Keratinocyte (primary cell): ENCODE results near the gene SDS. TPM values are rescaled to one million over a fixed set of nuclear protein-coding genes. Genes with fewer than 3 reads are reported as not detected.

Source experiments
- DNase-seq: peaks from one replicate; pipeline ENCODE4 v3.0.0-alpha.2; 2011; ENCODE audit warnings: low read depth, missing footprints, low spot score
- FAIRE-seq: peaks from 2 replicates; lab custom pipeline; 2011; peaks lifted over from hg19 to GRCh38; lab: Jason Lieb, UNC
- H2AFZ ChIP-seq: 2 replicates; pipeline ENCODE4 v1.6.0; 2012; ENCODE audit warnings: low read length, control low read depth, inconsistent platforms; ENCODE audit not compliant: control insufficient read depth
- H3K27ac ChIP-seq: 2 replicates; pipeline ENCODE4 v1.5.1; 2011; ENCODE audit warnings: low read length; ENCODE audit not compliant: control insufficient read depth, insufficient read depth
- H3K27me3 ChIP-seq: 3 replicates; pipeline ENCODE4 v1.6.0; 2011; ENCODE audit warnings: low read length; ENCODE audit not compliant: control insufficient read depth, insufficient read depth; ENCODE audit errors: extremely low read depth
- H3K36me3 ChIP-seq, 2 experiments: 2 replicates in 1 of 2; 3 replicates in 1 of 2; pipeline ENCODE4 v1.5.1; 2011; ENCODE audit warnings: low read length in 2 of 2, mild to moderate bottlenecking in 1 of 2; ENCODE audit not compliant: control insufficient read depth in 2 of 2, insufficient read depth in 2 of 2; ENCODE audit errors: extremely low read depth in 1 of 2
- H3K4me1 ChIP-seq: 3 replicates; pipeline ENCODE4 v1.5.1; 2011; ENCODE audit warnings: low read length; ENCODE audit not compliant: control insufficient read depth, insufficient read depth; ENCODE audit errors: extremely low read depth
- H3K4me2 ChIP-seq: 3 replicates; pipeline ENCODE4 v1.6.0; 2011; ENCODE audit warnings: low read depth, low read length; ENCODE audit not compliant: control insufficient read depth, insufficient read depth; ENCODE audit errors: extremely low read depth
- H3K4me3 ChIP-seq, 3 experiments: fragments of 200-600 bp in 1 of 3; sonication (generic) in 1 of 3; 2 replicates in 2 of 3; 3 replicates in 1 of 3; pipeline ENCODE4 v1.5.1; 2011 to 2016; ENCODE audit warnings: low read length in 3 of 3, mild to moderate bottlenecking in 3 of 3, control low read depth in 2 of 3, inconsistent platforms in 1 of 3, low read depth in 1 of 3, mixed read lengths in 1 of 3, mixed run types in 1 of 3, moderate library complexity in 1 of 3; ENCODE audit not compliant: control insufficient read depth in 2 of 3, insufficient read depth in 2 of 3; ENCODE audit errors: extremely low read depth in 1 of 3
- H3K79me2 ChIP-seq: 2 replicates; pipeline ENCODE4 v1.6.0; 2012; ENCODE audit warnings: low read length; ENCODE audit not compliant: control insufficient read depth, insufficient read depth
- H3K9ac ChIP-seq: 3 replicates; pipeline ENCODE4 v1.6.0; 2011; ENCODE audit warnings: low read length; ENCODE audit not compliant: control insufficient read depth, insufficient read depth; ENCODE audit errors: extremely low read depth
- H3K9me1 ChIP-seq: 3 replicates; pipeline ENCODE4 v1.6.0; 2011; ENCODE audit warnings: low read length; ENCODE audit not compliant: control insufficient read depth, insufficient read depth; ENCODE audit errors: extremely low read depth
- H3K9me3 ChIP-seq: 2 replicates; pipeline ENCODE4 v1.5.1; 2012; ENCODE audit warnings: low read depth, low read length; ENCODE audit not compliant: control insufficient read depth
- H4K20me1 ChIP-seq: 3 replicates; pipeline ENCODE4 v1.6.0; 2011; ENCODE audit warnings: low read length; ENCODE audit not compliant: control insufficient read depth, insufficient read depth; ENCODE audit errors: extremely low read depth
- CTCF ChIP-seq, 3 experiments: IDR thresholded peaks in 1 of 3; conservative IDR thresholded peaks in 1 of 3; optimal IDR thresholded peaks in 1 of 3; 2 replicates in 2 of 3; 3 replicates in 1 of 3; pipeline versions ENCODE3 to v1.5.1; 2011; ENCODE audit warnings: low read length in 3 of 3, mild to moderate bottlenecking in 3 of 3, moderate library complexity in 2 of 3, control low read depth in 1 of 3, inconsistent platforms in 1 of 3; ENCODE audit not compliant: insufficient read depth in 2 of 3; ENCODE audit errors: extremely low read depth in 1 of 3
- EZH2 ChIP-seq: IDR thresholded peaks from one replicate; pipeline ENCODE4 v1.6.1; 2012; ENCODE audit warnings: inconsistent platforms, mild to moderate bottlenecking, low read length, moderate library complexity
- dilution Hi-C: fragments of 300-500 bp; cut with MboI; formaldehyde crosslinking; loops from one replicate; pipeline ENCODE4 v1.7.0; 2020; ENCODE audit warnings: low sequenced_read_pairs; ENCODE audit not compliant: extremely low pct_ligation_motif_present
- polyA plus RNA-seq, 5 experiments: library from polyadenylated mRNA; depleted of rRNA in 3 of 5; stranded (reverse) in 3 of 5; stranded (forward) in 1 of 5; unstranded in 1 of 5; fragments of >200 nt; gene quantifications; 1 replicate in 1 of 5; 2 replicates in 3 of 5; 3 replicates in 1 of 5; pipeline versions ENCODE4 v1.2.1 to v1.2.3, GENCODE V29; 2011 to 2012; ENCODE audit warnings: missing spikeins in 2 of 5, low read depth in 1 of 5, low replicate concordance in 1 of 5

Gene SDS
- polyA plus RNA-seq, 1 donor (not counting 4 experiments of a cell fraction or from before 2014, with no cell fraction given), result not detected

DNA sequence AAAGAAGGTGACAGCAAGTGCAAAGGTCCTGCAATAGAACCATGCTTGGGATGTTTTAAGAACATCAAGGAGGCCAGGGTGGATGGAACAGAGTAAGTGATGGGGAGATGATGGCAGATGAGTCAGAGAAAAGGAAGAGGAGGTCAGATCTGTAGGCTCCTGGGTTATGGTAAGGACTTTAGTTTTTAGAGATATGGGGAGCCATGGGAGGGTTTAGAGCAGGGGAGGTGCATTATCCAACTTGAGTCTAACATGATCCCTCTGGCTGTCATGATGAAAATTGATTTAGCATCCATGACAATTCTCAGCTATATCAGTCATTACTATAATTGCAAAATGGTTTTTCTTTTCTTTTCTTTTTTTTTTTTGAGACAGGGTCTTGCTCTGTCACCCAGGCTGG lies 52.6 kb downstream of the SDS start:
- Histone ChIP-seq H3K9me3 (no peaks in the 10 kb centered on the region), H3K9ac (no peak overlapping the region), H3K36me3 (no peaks in the 10 kb centered on the region), H3K4me2 (no peak overlapping the region), H3K79me2 (no peaks in the 10 kb centered on the region), H3K27ac (no peak overlapping the region), H3K9me1 (no peaks in the 10 kb centered on the region), H4K20me1 (no peaks in the 10 kb centered on the region), H3K4me3 (no peak overlapping the region), H3K27me3 (no peaks in the 10 kb centered on the region), H2AFZ (no peak overlapping the region), H3K4me1 (no peaks in the 10 kb centered on the region)
- no peak for TF ChIP-seq CTCF (optimal IDR thresholded peaks at IDR 0.05 in 1 of 3, IDR thresholded peaks at IDR 0.05 in 1 of 3, conservative IDR thresholded peaks at IDR 0.05 in 1 of 3; ENCODE audit: extremely low read depth in 1 of 3, insufficient read depth in 2 of 3, low read length in 3 of 3)
- no peak for TF ChIP-seq EZH2
- FAIRE-seq (no peak), DNase-seq (no peak)
- dilution Hi-C loops, result no loop called here

- no peaks in the 10 kb centered on the region for H4K20me1 ChIP-seq
- no peaks in the 10 kb centered on the region for H3K9me1 ChIP-seq
- no peak overlapping the region for H3K9ac ChIP-seq
- H3K4me3 ChIP-seq, result no peak overlapping the region
- no peaks in the 10 kb centered on the region for H3K79me2 ChIP-seq
- FAIRE-seq, result no peak
- TF ChIP-seq CTCF (optimal IDR thresholded peaks at IDR 0.05 in 1 of 3, IDR thresholded peaks at IDR 0.05 in 1 of 3, conservative IDR thresholded peaks at IDR 0.05 in 1 of 3; ENCODE audit: extremely low read depth in 1 of 3, insufficient read depth in 2 of 3, low read length in 3 of 3) (no peak), EZH2 (no peak)
- H2AFZ ChIP-seq, result no peak overlapping the region
- DNase-seq, result no peak
- dilution Hi-C loops, result no loop called here
- no peaks in the 10 kb centered on the region for H3K36me3 ChIP-seq
- H3K9me3 ChIP-seq, result no peaks in the 10 kb centered on the region
- H3K27ac ChIP-seq, result no peak overlapping the region
- no peaks in the 10 kb centered on the region for H3K27me3 ChIP-seq
- no peak overlapping the region for H3K4me2 ChIP-seq
- H3K4me1 ChIP-seq, result no peaks in the 10 kb centered on the region
Measured at GRCh38 chr12:113348849-113349536, 54.7 kb downstream of the SDS start.
